Measurements from ENCODE around the gene CDK14. TPM values are rescaled to one million over a fixed set of nuclear protein-coding genes. Genes with fewer than 3 reads are reported as not detected.

Gene CDK14
- total RNA-seq, 2 experiments from 2014 or later = 0.05 to 0.27 TPM

GRCh38 chr7:90946730-90947501 lies 350.8 kb downstream of the CDK14 start:
- POLR2A ChIA-PET = no interaction called here
- intact Hi-C loops (cut with micrococcal nuclease) = no loop called here
- CTCF ChIA-PET = interaction anchor here (0.6 kb wide), 1 partner anchor 54 kb away, joined by 3 read pairs; no protein-coding TSS in a partner anchor
- no peak for DNase-seq
- Mint-ChIP-seq H3K4me3 (no peak overlapping the region), H3K4me1 (ENCODE audit: low read depth) (no peaks in the 10 kb centered on the region), H3K27me3 (no peaks in the 10 kb centered on the region), H3K36me3 (ENCODE audit: low read depth) (no peaks in the 10 kb centered on the region), H3K9me3 (no peaks in the 10 kb centered on the region), H3K27ac (no peak overlapping the region)
- no peak for TF ChIP-seq CTCF (IDR thresholded peaks at IDR 0.05)
- no peak for ATAC-seq

DNA sequence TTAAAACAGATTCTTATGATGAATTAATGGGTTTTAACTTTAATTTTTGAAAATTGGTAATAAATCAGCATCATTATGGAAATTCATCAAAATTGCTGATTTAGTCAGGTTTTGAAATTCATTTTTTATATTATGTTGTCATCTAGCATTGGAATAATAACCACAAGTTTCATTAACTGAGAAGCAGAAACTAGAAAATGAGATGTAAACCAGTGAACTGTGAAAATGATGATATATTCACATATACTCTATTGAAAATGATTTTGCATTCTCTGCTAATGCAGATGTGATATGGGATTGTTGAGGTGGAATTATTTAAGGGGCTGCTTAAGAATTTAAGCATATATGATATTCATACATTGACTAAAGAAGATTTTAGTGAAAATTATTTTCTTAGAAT lies 352.0 kb downstream of the CDK14 start:
- H3K4me1 Mint-ChIP-seq (ENCODE audit: low read depth) = no peaks in the 10 kb centered on the region
- no peak overlapping the region for H3K4me3 Mint-ChIP-seq
- H3K27me3 Mint-ChIP-seq = no peaks in the 10 kb centered on the region
- no peaks in the 10 kb centered on the region for H3K36me3 Mint-ChIP-seq (ENCODE audit: low read depth)
- H3K27ac Mint-ChIP-seq = no peak overlapping the region
- ChIA-PET CTCF (no interaction called here), POLR2A (no interaction called here)
- ATAC-seq (no peak), DNase-seq (no peak)
- intact Hi-C loops (cut with micrococcal nuclease) = no loop called here
- TF ChIP-seq CTCF (IDR thresholded peaks at IDR 0.05) = no peak
- no peaks in the 10 kb centered on the region for H3K9me3 Mint-ChIP-seq

DNA sequence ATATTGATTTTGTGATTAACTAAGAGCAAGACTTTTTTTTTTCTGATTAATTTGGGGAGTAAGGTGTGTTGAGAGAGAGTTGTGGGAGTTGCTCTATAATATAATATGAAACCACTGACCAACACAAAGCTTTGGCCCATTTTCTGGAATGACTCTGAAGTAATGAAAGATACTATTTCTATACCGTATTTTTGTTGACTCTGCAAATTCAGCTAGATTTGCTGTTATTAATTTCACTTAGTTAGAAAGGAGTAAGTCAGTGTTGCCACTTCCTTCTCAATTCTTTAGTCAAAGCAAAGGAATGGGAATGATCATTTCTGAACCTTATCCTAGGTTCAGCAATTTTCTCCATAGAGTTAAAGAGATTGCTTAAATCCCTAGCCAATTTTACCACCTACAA lies 355.1 kb downstream of the CDK14 start:
- Mint-ChIP-seq H3K27me3 (no peaks in the 10 kb centered on the region), H3K36me3 (ENCODE audit: low read depth) (no peaks in the 10 kb centered on the region), H3K27ac (no peak overlapping the region), H3K9me3 (no peaks in the 10 kb centered on the region), H3K4me3 (no peak overlapping the region), H3K4me1 (ENCODE audit: low read depth) (no peaks in the 10 kb centered on the region)
- ATAC-seq (no peak), DNase-seq (no peak)
- POLR2A ChIA-PET = no interaction called here
- intact Hi-C loops (cut with micrococcal nuclease) = no loop called here
- TF ChIP-seq CTCF (IDR thresholded peaks at IDR 0.05) = no peak
- CTCF ChIA-PET = no interaction called here

- DNase-seq = no peak
- ATAC-seq = no peak
- H3K27ac Mint-ChIP-seq = no peak overlapping the region
- H3K4me1 Mint-ChIP-seq (ENCODE audit: low read depth) = no peaks in the 10 kb centered on the region
- intact Hi-C loops (cut with micrococcal nuclease) = no loop called here
- no peak for TF ChIP-seq CTCF (IDR thresholded peaks at IDR 0.05)
- H3K9me3 Mint-ChIP-seq = no peaks in the 10 kb centered on the region
- no peaks in the 10 kb centered on the region for H3K36me3 Mint-ChIP-seq (ENCODE audit: low read depth)
- no peak overlapping the region for H3K4me3 Mint-ChIP-seq
- no peaks in the 10 kb centered on the region for H3K27me3 Mint-ChIP-seq
- ChIA-PET POLR2A (no interaction called here), CTCF (no interaction called here)
Measured at GRCh38 chr7:90951986-90952954, 356.1 kb downstream of the CDK14 start.
